ENCODE measurements around the gene BCL6. TPM values are rescaled to one million over a fixed set of nuclear protein-coding genes. Genes with fewer than 3 reads are reported as not detected.

The BCL6 gene
- total and polyA plus RNA-seq, 7 donors, result 4.9 to 233 (median 51.4) TPM

DNA sequence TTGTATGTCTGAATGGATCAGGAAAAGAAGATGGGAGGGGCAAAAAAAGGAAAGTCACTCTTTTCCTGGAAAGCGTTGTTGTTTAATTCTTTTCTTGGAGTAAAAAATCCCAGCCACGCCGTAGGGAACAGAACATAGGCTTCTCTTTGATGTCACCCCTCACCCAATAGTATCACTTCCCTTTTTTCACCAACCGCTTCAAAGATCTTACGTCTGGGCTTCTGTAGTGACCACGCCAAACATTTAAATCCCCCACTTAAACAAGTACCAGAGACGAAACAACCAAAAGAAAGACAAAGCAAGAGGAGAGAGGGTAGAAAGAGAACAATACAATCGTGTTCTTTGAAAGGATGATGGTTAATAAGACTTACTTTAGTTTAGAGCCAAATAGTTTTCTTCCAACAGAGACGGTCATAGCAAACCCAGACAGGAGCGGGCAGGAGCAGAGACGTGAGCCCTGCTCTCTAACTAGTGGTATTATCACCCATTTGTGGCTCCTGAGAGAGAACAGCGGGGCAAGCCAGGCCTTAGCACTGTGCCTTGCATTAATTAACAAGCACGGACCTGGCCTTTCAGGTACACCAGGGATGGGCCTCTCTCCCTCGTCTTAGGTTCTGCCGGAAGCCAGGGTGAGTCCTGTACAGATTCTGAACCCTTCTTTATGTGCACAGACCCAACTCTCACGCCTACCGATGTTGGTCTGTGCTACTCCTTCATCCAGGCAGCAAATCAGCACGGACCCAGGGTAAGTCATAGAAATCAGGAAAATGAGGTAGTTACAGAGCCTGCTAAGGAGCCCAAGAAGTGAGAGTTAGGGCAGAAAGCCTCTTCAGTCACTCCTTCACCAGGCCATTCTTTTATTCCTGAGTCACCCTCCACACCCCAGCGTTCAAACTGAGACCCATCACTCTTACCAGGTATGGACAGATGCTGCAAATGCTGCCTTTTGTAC is 28.2 kb upstream of the BCL6 start:
- TF ChIP-seq POLR2AphosphoS5 (IDR thresholded peaks at IDR 0.05), result peak in 1 of 4 donors; percentile 4
- no peak for TF ChIP-seq EP300 (IDR thresholded peaks at IDR 0.05)
- Histone ChIP-seq H3K4me1 (peaks cover 0 to 6% (median 0%) of the 10 kb centered on the region in 4 donors), H3K9me3 (no peaks in the 10 kb centered on the region), H3K36me3 (no peaks in the 10 kb centered on the region), H3K4me3 (no peak overlapping the region), H3K27me3 (no peaks in the 10 kb centered on the region), H3K27ac (no peak overlapping the region)
- 79 to 93% methylated on average over 19 of the region's 19 CpGs for WGBS, 2 donors
- no peak for DNase-seq
- intact Hi-C loops (cut with DNase I), result no loop called here

DNA sequence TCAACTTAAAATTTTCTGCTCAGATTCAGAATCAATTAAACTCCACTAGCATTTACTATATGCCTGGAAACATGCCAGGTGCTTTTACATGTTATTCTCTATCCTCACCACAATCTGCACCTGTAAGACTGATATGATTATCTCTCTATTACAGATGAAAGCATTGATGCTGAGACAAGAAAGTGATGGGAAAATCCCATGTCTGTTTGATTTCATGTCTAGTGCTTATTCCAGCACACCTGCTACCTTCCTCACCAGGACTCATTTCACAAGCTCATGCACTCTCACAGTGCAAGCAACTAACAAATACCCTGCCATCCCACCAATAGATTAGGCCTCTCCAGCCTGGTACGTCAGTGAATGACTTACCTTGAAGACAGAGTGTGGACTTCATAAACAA is 25.0 kb upstream of the BCL6 start:
- intact Hi-C loops (cut with DNase I), result no loop called here
- no peaks in the 10 kb centered on the region for H3K9me3 ChIP-seq
- no peaks in the 10 kb centered on the region for H3K27me3 ChIP-seq
- 82 to 92% methylated on average over 1 of the region's 1 CpG for WGBS, 2 donors
- no peak overlapping the region for H3K27ac ChIP-seq
- H3K4me1 ChIP-seq, result peaks cover 0 to 6% (median 0%) of the 10 kb centered on the region in 4 donors
- no peak overlapping the region for H3K4me3 ChIP-seq
- TF ChIP-seq EP300 (IDR thresholded peaks at IDR 0.05), result no peak
- TF ChIP-seq, protein P1, sequence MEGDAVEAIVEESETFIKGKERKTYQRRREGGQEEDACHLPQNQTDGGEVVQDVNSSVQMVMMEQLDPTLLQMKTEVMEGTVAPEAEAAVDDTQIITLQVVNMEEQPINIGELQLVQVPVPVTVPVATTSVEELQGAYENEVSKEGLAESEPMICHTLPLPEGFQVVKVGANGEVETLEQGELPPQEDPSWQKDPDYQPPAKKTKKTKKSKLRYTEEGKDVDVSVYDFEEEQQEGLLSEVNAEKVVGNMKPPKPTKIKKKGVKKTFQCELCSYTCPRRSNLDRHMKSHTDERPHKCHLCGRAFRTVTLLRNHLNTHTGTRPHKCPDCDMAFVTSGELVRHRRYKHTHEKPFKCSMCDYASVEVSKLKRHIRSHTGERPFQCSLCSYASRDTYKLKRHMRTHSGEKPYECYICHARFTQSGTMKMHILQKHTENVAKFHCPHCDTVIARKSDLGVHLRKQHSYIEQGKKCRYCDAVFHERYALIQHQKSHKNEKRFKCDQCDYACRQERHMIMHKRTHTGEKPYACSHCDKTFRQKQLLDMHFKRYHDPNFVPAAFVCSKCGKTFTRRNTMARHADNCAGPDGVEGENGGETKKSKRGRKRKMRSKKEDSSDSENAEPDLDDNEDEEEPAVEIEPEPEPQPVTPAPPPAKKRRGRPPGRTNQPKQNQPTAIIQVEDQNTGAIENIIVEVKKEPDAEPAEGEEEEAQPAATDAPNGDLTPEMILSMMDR (IDR thresholded peaks at IDR 0.05), result no peak
- DNase-seq, result no peak
- no peaks in the 10 kb centered on the region for H3K36me3 ChIP-seq

DNA sequence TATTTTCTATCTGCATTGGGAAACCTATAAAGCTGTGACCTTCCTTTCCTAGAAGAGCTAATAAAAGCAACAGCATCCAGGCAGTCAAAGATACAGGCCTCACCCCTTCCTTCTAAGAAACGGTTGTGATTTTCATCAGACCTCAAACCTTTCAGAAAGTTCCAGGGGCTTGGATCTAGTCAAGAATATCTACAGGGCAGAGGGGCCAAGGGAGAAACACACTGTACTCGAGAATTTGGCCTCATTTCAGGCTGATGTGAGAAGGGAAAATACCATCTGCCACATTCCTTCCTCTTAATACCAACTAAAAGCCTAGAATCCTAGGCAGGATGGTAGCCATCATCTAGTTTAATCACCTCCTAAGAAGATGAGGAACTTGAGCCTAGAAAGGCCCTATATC is 24.5 kb upstream of the BCL6 start:
- H3K27me3 ChIP-seq, result no peaks in the 10 kb centered on the region
- intact Hi-C loops (cut with DNase I), result no loop called here
- TF ChIP-seq POLR2A (IDR thresholded peaks at IDR 0.05) (no peak), EP300 (IDR thresholded peaks at IDR 0.05) (no peak), POLR2AphosphoS5 (IDR thresholded peaks at IDR 0.05) (no peak)
- TF ChIP-seq, protein P1 (IDR thresholded peaks at IDR 0.05), result no peak
- H3K4me3 ChIP-seq, result no peak overlapping the region
- H3K27ac ChIP-seq, result no peak overlapping the region
- whole genome bisulfite sequencing, 2 donors, result 17 to 26% methylated on average over 2 of the region's 2 CpGs
- no peaks in the 10 kb centered on the region for H3K9me3 ChIP-seq
- H3K4me1 ChIP-seq, result peaks cover 0 to 6% (median 0%) of the 10 kb centered on the region in 4 donors
- H3K36me3 ChIP-seq, result no peaks in the 10 kb centered on the region
- DNase-seq, result no peak

DNA sequence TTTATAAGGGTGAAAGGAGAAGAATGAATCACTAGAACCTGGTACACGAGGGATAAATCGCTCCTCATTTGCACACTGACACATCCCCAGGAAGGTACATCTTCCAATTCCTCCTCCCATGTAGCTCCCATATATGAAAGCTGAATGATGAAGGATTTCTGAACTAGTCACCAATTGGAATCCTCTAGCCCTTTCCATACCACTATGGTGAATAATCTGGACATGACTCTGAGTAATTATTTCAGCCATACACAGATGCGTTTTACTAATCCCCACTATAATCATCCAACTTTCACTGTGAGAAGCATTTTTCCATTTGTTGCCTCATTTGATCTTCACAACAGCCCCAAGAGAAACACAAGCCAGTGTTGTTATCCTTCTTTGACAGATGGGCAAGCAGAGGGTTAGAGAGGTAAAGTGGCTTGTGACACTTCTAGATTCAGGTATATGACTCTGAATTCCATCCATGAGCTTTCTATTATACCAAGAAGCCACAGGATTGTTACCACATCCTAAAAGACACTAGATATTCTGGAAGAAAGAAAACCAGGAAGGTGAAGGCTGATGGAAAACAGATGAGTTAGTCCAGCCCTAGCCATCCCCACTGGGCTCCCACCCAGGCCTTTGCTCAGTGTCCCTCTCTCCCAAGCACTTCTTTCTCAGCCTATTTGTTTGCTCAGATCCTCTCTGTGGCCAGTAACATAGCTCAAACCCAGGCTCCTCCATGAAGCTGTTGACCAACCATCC is 22.2 kb upstream of the BCL6 start:
- TF ChIP-seq POLR2AphosphoS5 (IDR thresholded peaks at IDR 0.05), result no peak
- TF ChIP-seq EP300 (IDR thresholded peaks at IDR 0.05), result no peak
- TF ChIP-seq, protein P1 (IDR thresholded peaks at IDR 0.05), result no peak
- TF ChIP-seq POLR2A (IDR thresholded peaks at IDR 0.05), result no peak
- H3K36me3 ChIP-seq, result no peaks in the 10 kb centered on the region
- WGBS, 2 donors, result 91 to 92% methylated on average over 3 of the region's 3 CpGs

DNA sequence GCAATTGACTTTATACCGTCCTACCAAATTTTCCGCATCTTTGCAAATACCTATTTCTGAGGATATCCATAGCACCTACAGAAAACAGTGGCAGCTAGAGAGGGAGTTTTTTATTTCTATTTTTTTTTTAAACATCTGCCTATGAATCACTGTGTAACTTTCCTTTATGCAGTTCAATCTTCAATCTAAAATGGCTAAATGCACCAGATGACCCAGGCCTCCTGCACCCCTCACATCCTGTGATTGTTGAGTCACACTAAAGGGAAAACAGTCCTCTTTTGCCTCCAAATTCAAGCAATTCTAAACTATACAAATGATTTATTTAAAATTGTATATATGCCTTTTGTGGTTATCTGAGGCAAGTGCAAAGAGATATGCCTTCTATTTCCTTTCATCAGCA is 20.1 kb upstream of the BCL6 start:
- Histone ChIP-seq H3K4me1 (peaks cover 0 to 18% (median 13%) of the 10 kb centered on the region in 4 donors), H3K9me3 (no peaks in the 10 kb centered on the region), H3K27ac (no peak overlapping the region), H3K27me3 (no peaks in the 10 kb centered on the region), H3K36me3 (no peaks in the 10 kb centered on the region), H3K4me3 (no peak overlapping the region)
- 99% methylated on average over 2 of the region's 2 CpGs for WGBS, 2 donors
- intact Hi-C loops (cut with DNase I), result no loop called here
- no peak for DNase-seq
- TF ChIP-seq POLR2AphosphoS5 (IDR thresholded peaks at IDR 0.05), result no peak
- no peak for TF ChIP-seq EP300 (IDR thresholded peaks at IDR 0.05)
- no peak for TF ChIP-seq POLR2A (IDR thresholded peaks at IDR 0.05)
- TF ChIP-seq, protein P1 (IDR thresholded peaks at IDR 0.05), result no peak

More for the DNA sequence above, 22.2 kb upstream of the BCL6 start:
- no peaks in the 10 kb centered on the region for H3K27me3 ChIP-seq
- intact Hi-C loops (cut with DNase I), result no loop called here
- H3K9me3 ChIP-seq, result no peaks in the 10 kb centered on the region
- H3K4me1 ChIP-seq, result peaks cover 0 to 18% (median 13%) of the 10 kb centered on the region in 4 donors
- H3K27ac ChIP-seq, result no peak overlapping the region
- DNase-seq, result no peak
- no peak overlapping the region for H3K4me3 ChIP-seq

Measured in sigmoid colon (tissue), 7 donors.